GM13976 (cell line): Measurements from ENCODE around the gene LRMDA.

Experiments
- DNase-seq: peaks from one replicate; pipeline ENCODE4 v3.0.0; 2012; ENCODE audit warnings: low spot score
- in situ Hi-C: fragments of 300-500 bp; cut with MboI; formaldehyde crosslinking; loops from one replicate; pipeline ENCODE4 v1.12.0; 2022; ENCODE audit warnings: low sequenced_read_pairs, mixed read lengths, inconsistent platforms; ENCODE audit not compliant: unreplicated experiment
- TF ChIP-seq, protein P1 (sequence below): IDR thresholded peaks from 2 replicates; pipeline ENCODE4 v1.5.1; 2012; ENCODE audit warnings: borderline replicate concordance, mild to moderate bottlenecking; ENCODE audit not compliant: insufficient read depth; ENCODE audit errors: extremely low read depth, missing control alignments, control extremely low read depth

LRMDA gene

DNA sequence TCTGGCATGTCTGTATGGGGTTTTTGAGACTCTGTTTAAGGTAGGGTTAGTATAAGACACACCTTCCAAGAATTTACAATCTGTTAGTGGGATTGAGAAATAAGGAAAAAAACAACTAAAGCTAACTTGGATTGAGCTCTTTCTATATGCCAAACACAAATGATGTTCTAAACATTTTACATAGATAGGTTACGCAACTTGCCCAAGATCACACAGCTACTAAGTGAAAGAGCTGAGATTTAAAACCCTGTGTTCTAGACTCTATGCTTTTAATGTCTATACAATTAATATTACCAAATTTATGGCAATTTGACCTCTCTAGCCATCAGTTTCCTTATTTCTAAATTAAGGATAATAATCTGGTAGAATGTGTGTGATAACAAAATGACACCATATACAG, 1056.2 kb downstream of the LRMDA start:
- in situ Hi-C loops, result no loop called here
- TF ChIP-seq, protein P1, sequence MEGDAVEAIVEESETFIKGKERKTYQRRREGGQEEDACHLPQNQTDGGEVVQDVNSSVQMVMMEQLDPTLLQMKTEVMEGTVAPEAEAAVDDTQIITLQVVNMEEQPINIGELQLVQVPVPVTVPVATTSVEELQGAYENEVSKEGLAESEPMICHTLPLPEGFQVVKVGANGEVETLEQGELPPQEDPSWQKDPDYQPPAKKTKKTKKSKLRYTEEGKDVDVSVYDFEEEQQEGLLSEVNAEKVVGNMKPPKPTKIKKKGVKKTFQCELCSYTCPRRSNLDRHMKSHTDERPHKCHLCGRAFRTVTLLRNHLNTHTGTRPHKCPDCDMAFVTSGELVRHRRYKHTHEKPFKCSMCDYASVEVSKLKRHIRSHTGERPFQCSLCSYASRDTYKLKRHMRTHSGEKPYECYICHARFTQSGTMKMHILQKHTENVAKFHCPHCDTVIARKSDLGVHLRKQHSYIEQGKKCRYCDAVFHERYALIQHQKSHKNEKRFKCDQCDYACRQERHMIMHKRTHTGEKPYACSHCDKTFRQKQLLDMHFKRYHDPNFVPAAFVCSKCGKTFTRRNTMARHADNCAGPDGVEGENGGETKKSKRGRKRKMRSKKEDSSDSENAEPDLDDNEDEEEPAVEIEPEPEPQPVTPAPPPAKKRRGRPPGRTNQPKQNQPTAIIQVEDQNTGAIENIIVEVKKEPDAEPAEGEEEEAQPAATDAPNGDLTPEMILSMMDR, result no peak
- DNase-seq, result no peak

- no peak for DNase-seq
- TF ChIP-seq, protein P1, result no peak
- in situ Hi-C loops, result no loop called here
These were observed 1057.2 kb downstream of the LRMDA start for GRCh38 chr10:76488602-76489001.

- DNase-seq, result no peak
- in situ Hi-C loops, result no loop called here
- TF ChIP-seq, protein P1, result no peak
These were observed 1059.8 kb downstream of the LRMDA start for GRCh38 chr10:76491216-76491615.

DNA sequence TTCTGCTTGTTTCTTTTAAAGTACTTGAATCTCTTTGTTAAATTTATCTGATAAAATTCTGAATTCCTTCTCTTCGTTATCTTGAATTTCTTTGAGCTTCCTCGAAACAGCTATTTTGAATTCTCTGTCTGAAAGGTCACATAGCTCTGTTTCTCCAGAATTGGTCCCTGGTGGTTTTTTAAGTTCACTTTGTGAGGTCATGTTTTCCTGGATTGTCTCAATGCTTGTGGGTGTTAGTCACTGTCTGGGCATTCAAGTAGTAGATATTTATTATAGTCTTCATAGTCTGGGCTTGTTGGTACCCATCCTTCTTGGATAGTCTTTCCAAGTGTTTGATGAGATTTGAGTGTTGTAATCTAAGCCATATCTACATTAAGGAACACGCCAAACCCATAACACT, 1060.6 kb downstream of the LRMDA start:
- TF ChIP-seq, protein P1, result no peak
- in situ Hi-C loops, result no loop called here
- no peak for DNase-seq

DNA sequence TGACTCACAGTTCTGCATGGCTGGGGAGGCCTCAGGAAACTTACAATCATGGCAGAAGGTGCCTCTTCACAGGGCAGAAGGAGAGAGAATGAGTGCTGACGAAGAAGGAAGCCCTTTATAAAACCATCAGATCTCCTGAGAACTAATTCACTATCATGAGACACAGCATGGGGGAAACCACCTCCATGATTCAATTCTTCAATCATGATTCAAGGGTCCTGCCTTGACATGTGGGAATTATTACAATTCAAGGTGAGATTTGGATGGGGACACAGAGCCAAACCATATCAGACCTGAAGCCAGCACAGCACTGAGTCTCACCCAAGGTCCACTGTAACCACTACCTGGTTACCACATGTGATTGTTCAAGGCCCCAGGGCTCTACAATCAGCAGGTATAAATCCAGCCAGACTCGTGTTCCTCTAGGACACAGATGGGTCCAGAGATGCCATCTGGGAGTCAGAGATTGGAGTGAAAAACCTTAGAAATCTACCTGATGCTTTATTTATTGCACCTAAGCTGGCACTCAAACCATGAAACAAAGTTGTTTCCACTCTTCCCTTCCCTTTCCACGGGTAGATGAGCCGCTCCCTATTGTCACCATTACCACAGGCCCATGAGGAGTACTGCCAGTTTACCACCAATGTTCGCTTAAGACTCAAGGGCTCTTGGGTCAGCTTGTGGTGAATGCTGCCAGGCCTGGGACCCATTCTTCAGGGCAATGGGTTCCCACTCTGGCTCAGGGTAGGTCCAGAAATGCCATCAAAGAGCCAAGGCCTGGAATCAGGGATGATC, 1061.5 kb downstream of the LRMDA start:
- in situ Hi-C loops, result no loop called here
- no peak for DNase-seq
- TF ChIP-seq, protein P1, result no peak

GRCh38 chr10:76497666-76498065, 1066.2 kb downstream of the LRMDA start:
- in situ Hi-C loops, result no loop called here
- TF ChIP-seq, protein P1, result no peak
- no peak for DNase-seq
